H1 (cell line): ENCODE results near the gene VPS35. TPM values are rescaled to one million over a fixed set of nuclear protein-coding genes. Genes with fewer than 3 reads are reported as not detected.
"Not testable (repeated sequence)": the region's sequence is repeated elsewhere in the genome, so short reads cannot be mapped to it uniquely, and the experiment has no call there.

Experiments
- CTCF ChIA-PET: fragments of 300-600 bp; sonication (Branson Sonifier 250); formaldehyde crosslinking; loops from one replicate; lab custom pipeline; 2021; ENCODE audit not compliant: partially characterized antibody; lab: Charles Lee
- POLR2A ChIA-PET: fragments of 300-600 bp; sonication (Branson Sonifier 250); formaldehyde crosslinking; loops from one replicate; lab custom pipeline; 2021; ENCODE audit warnings: inconsistent platforms; ENCODE audit not compliant: partially characterized antibody; lab: Charles Lee
- DNase-seq, 2 experiments: peaks; one replicate each; pipeline versions ENCODE4 v3.0.0 to v3.0.0-alpha.2; 2010 to 2022; ENCODE audit warnings: low spot score in 2 of 2, low read depth in 1 of 2, mixed read lengths in 1 of 2
- FAIRE-seq: peaks from 2 replicates; lab custom pipeline; 2011; peaks lifted over from hg19 to GRCh38; lab: Jason Lieb, UNC
- H2AFZ ChIP-seq: 2 replicates; pipeline ENCODE4 v1.8.1; 2012; ENCODE audit warnings: low read length, inconsistent platforms
- H2AK5ac ChIP-seq: 2 replicates; pipeline ENCODE4 v1.6.1; 2013; ENCODE audit warnings: low read depth, low read length
- H2BK120ac ChIP-seq: replicated peaks from 2 replicates; pipeline ENCODE3; 2013; ENCODE audit warnings: low read depth, low read length, inconsistent platforms
- H2BK12ac ChIP-seq: 2 replicates; pipeline ENCODE4 v1.6.1; 2013; ENCODE audit warnings: low read depth, low read length
- H2BK15ac ChIP-seq: 2 replicates; pipeline ENCODE4 v1.6.1; 2013; ENCODE audit warnings: low read length
- H2BK20ac ChIP-seq: 2 replicates; pipeline ENCODE4 v1.6.1; 2013; ENCODE audit warnings: low read length
- H2BK5ac ChIP-seq: 2 replicates; pipeline ENCODE4 v1.6.1; 2013; ENCODE audit warnings: low read depth, low read length
- H3K14ac ChIP-seq: 2 replicates; pipeline ENCODE4 v1.6.1; 2013; ENCODE audit warnings: inconsistent platforms; ENCODE audit not compliant: insufficient read length
- H3K18ac ChIP-seq: 2 replicates; pipeline ENCODE4 v1.6.1; 2013; ENCODE audit warnings: low read length; ENCODE audit errors: extremely low read depth
- H3K23ac ChIP-seq: 2 replicates; pipeline ENCODE4 v1.6.1; 2013; ENCODE audit warnings: inconsistent platforms; ENCODE audit not compliant: insufficient read length
- H3K23me2 ChIP-seq: 2 replicates; pipeline ENCODE4 v1.6.1; 2013; ENCODE audit warnings: low read depth, low read length
- H3K27ac ChIP-seq: 2 replicates; pipeline ENCODE4 v1.6.1; 2011; ENCODE audit warnings: low read depth, low read length, inconsistent platforms
- H3K27me3 ChIP-seq, 4 experiments: replicated peaks in 1 of 4; 1 replicate in 1 of 4; 2 replicates in 3 of 4; pipeline versions ENCODE4 v1.6.1 to v1.8.1; 2011 to 2013; ENCODE audit warnings: low read length in 3 of 4, mild to moderate bottlenecking in 3 of 4, inconsistent platforms in 2 of 4, mixed read lengths in 2 of 4, moderate library complexity in 1 of 4; ENCODE audit not compliant: control insufficient read depth in 3 of 4, insufficient read depth in 3 of 4; ENCODE audit errors: extremely low read depth in 1 of 4
- H3K36me3 ChIP-seq, 4 experiments: 2 replicates each; pipeline versions ENCODE4 v1.6.1 to v1.8.1; 2011 to 2013; ENCODE audit warnings: mild to moderate bottlenecking in 4 of 4, low read length in 3 of 4, moderate library complexity in 2 of 4, control low read depth in 1 of 4, inconsistent platforms in 1 of 4; ENCODE audit not compliant: insufficient read depth in 4 of 4, control insufficient read depth in 2 of 4
- H3K4ac ChIP-seq: replicated peaks from 2 replicates; pipeline ENCODE3; 2013; ENCODE audit warnings: low read length, low read depth, mixed read lengths, inconsistent platforms; ENCODE audit not compliant: insufficient read length
- H3K4me1 ChIP-seq, 4 experiments: replicated peaks in 1 of 4; 1 replicate in 1 of 4; 2 replicates in 3 of 4; pipeline versions ENCODE4 v1.6.1 to v1.8.1; 2011 to 2013; ENCODE audit warnings: low read length in 3 of 4, inconsistent platforms in 2 of 4, mixed read lengths in 1 of 4; ENCODE audit not compliant: insufficient read depth in 4 of 4, control insufficient read depth in 3 of 4
- H3K4me2 ChIP-seq, 2 experiments: 2 replicates each; pipeline versions ENCODE4 v1.6.1 to v1.8.1; 2011 to 2013; ENCODE audit warnings: low read depth in 2 of 2, low read length in 2 of 2, control low read depth in 1 of 2, inconsistent platforms in 1 of 2, mild to moderate bottlenecking in 1 of 2; ENCODE audit not compliant: insufficient read depth in 1 of 2
- H3K4me3 ChIP-seq, 4 experiments: fragments of 200-600, 300-600 bp in 1 of 4; sonication (generic), shearing (Covaris generic), sonication (Bioruptor Twin) in 1 of 4; 2 replicates each; pipeline versions ENCODE4 v1.5.1 to v1.8.1; 2011 to 2016; ENCODE audit warnings: low read length in 4 of 4, low read depth in 3 of 4, control low read depth in 2 of 4, inconsistent platforms in 2 of 4, mild to moderate bottlenecking in 2 of 4, mixed read lengths in 1 of 4, moderate library complexity in 1 of 4; ENCODE audit not compliant: insufficient read depth in 2 of 4; ENCODE audit errors: extremely low read depth in 1 of 4
- H3K56ac ChIP-seq: replicated peaks from 2 replicates; pipeline ENCODE3; 2013; ENCODE audit warnings: low read depth, mild to moderate bottlenecking, mixed read lengths, low read length, inconsistent platforms; ENCODE audit not compliant: insufficient read length
- H3K79me1 ChIP-seq: 2 replicates; pipeline ENCODE4 v1.6.1; 2013; ENCODE audit warnings: low read depth, low read length, control low read depth
- H3K79me2 ChIP-seq, 2 experiments: 2 replicates each; pipeline versions ENCODE4 v1.6.1 to v1.8.1; 2012 to 2013; ENCODE audit warnings: low read length in 2 of 2, mild to moderate bottlenecking in 2 of 2, inconsistent platforms in 1 of 2; ENCODE audit not compliant: insufficient read depth in 2 of 2, control insufficient read depth in 1 of 2
- H3K9ac ChIP-seq, 4 experiments: replicated peaks in 1 of 4; 1 replicate in 1 of 4; 2 replicates in 3 of 4; pipeline versions ENCODE4 v1.6.1 to v1.8.1; 2011 to 2013; ENCODE audit warnings: low read depth in 3 of 4, low read length in 3 of 4, control low read depth in 2 of 4, mild to moderate bottlenecking in 2 of 4, moderate library complexity in 2 of 4, inconsistent platforms in 1 of 4; ENCODE audit errors: extremely low read depth in 1 of 4
- H3K9me3 ChIP-seq, 2 experiments: 2 replicates each; pipeline versions ENCODE4 v1.6.1 to v1.8.1; 2012 to 2013; ENCODE audit warnings: mild to moderate bottlenecking in 2 of 2, moderate library complexity in 2 of 2, control low read depth in 1 of 2, inconsistent platforms in 1 of 2, low read depth in 1 of 2, low read length in 1 of 2, mixed read lengths in 1 of 2; ENCODE audit not compliant: insufficient read depth in 2 of 2
- H4K20me1 ChIP-seq, 2 experiments: replicated peaks in 1 of 2; 2 replicates each; pipeline versions ENCODE3 to v1.8.1; 2011 to 2013; ENCODE audit warnings: inconsistent platforms in 2 of 2, low read length in 2 of 2, mild to moderate bottlenecking in 1 of 2; ENCODE audit not compliant: insufficient read depth in 2 of 2, control insufficient read depth in 1 of 2
- H4K5ac ChIP-seq: 2 replicates; pipeline ENCODE4 v1.6.1; 2013; ENCODE audit warnings: low read length, low read depth, mixed read lengths, inconsistent platforms; ENCODE audit not compliant: insufficient read length
- H4K8ac ChIP-seq: 2 replicates; pipeline ENCODE4 v1.8.0; 2013; ENCODE audit warnings: mild to moderate bottlenecking, moderate library complexity, low read length, inconsistent platforms; ENCODE audit not compliant: insufficient read depth; ENCODE audit errors: extremely low read depth
- H4K91ac ChIP-seq: replicated peaks from 2 replicates; pipeline ENCODE3; 2013; ENCODE audit warnings: low read length, mixed read lengths, inconsistent platforms; ENCODE audit not compliant: insufficient read length
- WGBS, 2 experiments: shearing (Covaris generic) in 1 of 2; methylation state at CpG; one replicate each; pipeline versions ENCODE4 v1.1.6 to v1.1.7; 2013 to 2015; ENCODE audit warnings: low lambda C conversion rate in 2 of 2, mixed read lengths in 2 of 2, inconsistent platforms in 1 of 2, low coverage in 1 of 2, missing lambda C conversion rate in 1 of 2; ENCODE audit not compliant: insufficient replicate concordance in 2 of 2, insufficient coverage in 1 of 2, insufficient read length in 1 of 2; ENCODE audit errors: extremely low coverage in 1 of 2, missing lambda C conversion rate in 1 of 2; 5-methylcytosine and 5-hydroxymethylcytosine counted together
- polyA plus RNA-seq, 7 experiments: library from polyadenylated mRNA; depleted of rRNA in 3 of 7; stranded (reverse) in 5 of 7; unstranded in 2 of 7; fragments of >200 nt in 5 of 7; fragments of 200-250 nt in 2 of 7; gene quantifications; 1 replicate in 5 of 7; 2 replicates in 1 of 7; 4 replicates in 1 of 7; pipeline versions ENCODE4 v1.2.1 to v1.2.3, GENCODE V29; 2011 to 2013; ENCODE audit warnings: missing spikeins in 2 of 7, mixed read lengths in 2 of 7
- total RNA-seq: library from RNA; stranded (reverse); fragmentation: NEBNext Ultra II Directional; extraction: Animal tissue kit (Norgen Biotek cat#: 25700); gene quantifications from 2 replicates; pipeline ENCODE4 v1.2.1, GENCODE V29; 2021

Gene VPS35
- total and polyA plus RNA-seq, 2 of the 8 experiments (the other 6 are each of a cell fraction or from before 2014, with no cell fraction given) = 10.3 to 66.9 TPM

GRCh38 chr16:46623707-46624106, 65.3 kb downstream of the VPS35 start:
- H2BK20ac ChIP-seq, H3K18ac ChIP-seq, H2BK5ac ChIP-seq, H3K9me3 ChIP-seq, H3K9ac ChIP-seq, CTCF ChIA-PET, H3K23me2 ChIP-seq, H2BK15ac ChIP-seq, H3K27me3 ChIP-seq, H2BK120ac ChIP-seq, H3K36me3 ChIP-seq, H4K5ac ChIP-seq, POLR2A ChIA-PET, H2BK12ac ChIP-seq, H3K56ac ChIP-seq, H3K23ac ChIP-seq, H3K4ac ChIP-seq, H4K20me1 ChIP-seq, H4K8ac ChIP-seq, H3K14ac ChIP-seq, H2AK5ac ChIP-seq, FAIRE-seq, H2AFZ ChIP-seq, H3K4me2 ChIP-seq, H3K4me1 ChIP-seq, DNase-seq, H3K4me3 ChIP-seq, H3K27ac ChIP-seq, H4K91ac ChIP-seq, H3K79me1 ChIP-seq: not testable (repeated sequence)
- 100% methylated on average over 1 of the region's 6 CpGs; no CpG with 5 or more reads in 1 of the 2 experiments for WGBS, 2 experiments
- peaks cover 0 to 18% of the 10 kb centered on the region in 2 experiments; a peak in 3 of 4 replicates for H3K79me2 ChIP-seq
